Prostate gland (tissue), 2 donors: Measurements from ENCODE around the gene EPHA2. TPM values are rescaled to one million over a fixed set of nuclear protein-coding genes. Genes with fewer than 3 reads are reported as not detected.

Source experiments
- DNase-seq: peaks from one replicate; pipeline ENCODE4 v3.0.0-alpha.2; 2019; ENCODE audit warnings: low spot score
- H3K27ac ChIP-seq, 2 donors: fragments of 200-600 bp; sonication (generic); 2 replicates each; pipeline ENCODE4 v1.5.1; 2017 to 2019
- H3K27me3 ChIP-seq: fragments of 200-600 bp; sonication (generic); replicated peaks from 2 replicates; pipeline ENCODE4 v1.5.1; 2019; ENCODE audit not compliant: insufficient read depth
- H3K36me3 ChIP-seq, 2 donors: fragments of 200-600 bp; sonication (generic); 1 replicate in 1 of 2; 2 replicates in 1 of 2; pipeline versions ENCODE4 v1.5.1 to v1.8.1; 2017 to 2019
- H3K4me1 ChIP-seq: fragments of 200-600 bp; sonication (generic); replicated peaks from 2 replicates; pipeline ENCODE4 v1.5.1; 2019
- H3K4me3 ChIP-seq, 2 donors: fragments of 200-600 bp; sonication (generic); 2 replicates each; pipeline ENCODE4 v1.5.1; 2017 to 2019
- H3K9me3 ChIP-seq: fragments of 200-600 bp; sonication (generic); 2 replicates; pipeline ENCODE4 v1.5.1; 2017
- POLR2A ChIP-seq: fragments of 450-650 bp; IDR thresholded peaks from one replicate; pipeline ENCODE4 v1.6.1; 2016; ENCODE audit warnings: antibody characterized with exemption, mild to moderate bottlenecking
- POLR2AphosphoS5 ChIP-seq: sonication (generic); formaldehyde crosslinking; IDR thresholded peaks from one replicate; pipeline ENCODE4 v1.6.1; 2017; ENCODE audit warnings: antibody characterized with exemption
- WGBS: methylation state at CpG from one replicate; pipeline ENCODE4 v1.1.5; 2018; 5-methylcytosine and 5-hydroxymethylcytosine counted together
- intact Hi-C: fragments of 100-400 bp; cut with DNase I; formaldehyde crosslinking; loops from one replicate; pipeline ENCODE4 v1.14.2; 2022
- total RNA-seq, 2 donors: library from RNA; depleted of rRNA; stranded (reverse); fragments of >200 nt; gene quantifications; one replicate each; pipeline ENCODE4 v1.1.0, GENCODE V29; 2016
- TF ChIP-seq, protein P1 (sequence below), 4 experiments: fragments of 200-600 bp in 2 of 4; fragments of 450-650 bp in 2 of 4; sonication (generic) in 2 of 4; IDR thresholded peaks; 1 replicate in 3 of 4; 2 replicates in 1 of 4; pipeline ENCODE4 v1.5.1; 2016 to 2019; ENCODE audit warnings: antibody characterized with exemption in 4 of 4, mild to moderate bottlenecking in 2 of 4, moderate library complexity in 2 of 4

The EPHA2 gene
- total RNA-seq, 2 donors from 2014 or later = 14.8 to 17.7 TPM

GRCh38 chr1:16147156-16147926 is 8.5 kb downstream of the EPHA2 start:
- no peaks in the 10 kb centered on the region for H3K27me3 ChIP-seq
- H3K4me1 ChIP-seq = peaks cover 8% of the 10 kb centered on the region
- WGBS = 60% methylated on average over 10 of the region's 10 CpGs
- no peak for DNase-seq
- TF ChIP-seq POLR2A (no peak), POLR2AphosphoS5 (no peak)
- H3K4me3 ChIP-seq = no peak overlapping the region
- H3K27ac ChIP-seq = peak overlapping the region; percentile 69 to 70
- H3K36me3 ChIP-seq = no peaks in the 10 kb centered on the region
- H3K9me3 ChIP-seq = no peaks in the 10 kb centered on the region
- intact Hi-C loops = no loop called here

DNA sequence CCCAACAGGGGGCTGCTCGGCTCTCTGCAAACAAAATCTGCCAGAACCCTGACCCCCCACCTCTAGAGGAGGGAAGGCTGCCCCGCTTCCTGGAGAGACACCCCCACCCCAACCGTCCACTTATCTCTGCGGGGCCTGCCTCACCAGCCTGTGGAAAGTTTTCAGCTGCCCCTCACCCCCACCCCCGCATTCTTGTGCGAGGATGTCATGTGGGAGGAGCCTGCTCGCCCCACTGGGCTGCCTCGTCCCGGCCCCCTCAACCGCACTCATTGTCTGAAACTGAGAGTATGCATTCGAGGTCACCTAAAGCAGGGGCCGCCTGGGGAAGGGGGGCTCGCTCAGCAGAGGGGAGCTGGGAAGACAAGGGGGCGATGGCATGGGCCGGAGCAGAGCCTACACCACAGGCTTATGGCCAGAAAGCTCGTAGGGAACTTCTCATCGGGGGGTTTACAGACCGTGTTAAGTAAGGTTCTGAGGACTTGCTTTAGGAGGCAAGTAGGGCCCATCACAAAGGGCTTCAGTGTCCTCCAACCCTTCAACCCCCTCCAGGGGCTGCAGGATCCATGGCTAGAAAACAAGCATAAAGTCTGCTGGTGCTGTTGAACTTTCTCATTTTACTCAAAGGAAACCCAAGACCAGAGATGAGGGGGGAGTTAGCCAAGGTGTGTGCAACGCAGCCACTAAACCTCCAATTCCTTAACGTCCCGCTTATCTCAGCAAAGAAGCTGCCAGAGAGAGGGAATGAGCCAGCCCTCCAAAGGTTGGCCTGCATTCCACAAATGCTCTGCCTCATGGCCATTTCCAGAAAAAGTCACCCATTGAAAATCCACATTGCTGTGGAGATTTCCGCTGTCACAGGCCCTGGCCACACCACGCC is 9.4 kb downstream of the EPHA2 start:
- intact Hi-C loops = no loop called here
- no peaks in the 10 kb centered on the region for H3K36me3 ChIP-seq
- peaks cover 8% of the 10 kb centered on the region for H3K4me1 ChIP-seq
- 19% methylated on average over 23 of the region's 23 CpGs for WGBS
- peak; percentile 53 for DNase-seq
- H3K27me3 ChIP-seq = no peaks in the 10 kb centered on the region
- TF ChIP-seq POLR2A = no peak
- TF ChIP-seq, protein P1, sequence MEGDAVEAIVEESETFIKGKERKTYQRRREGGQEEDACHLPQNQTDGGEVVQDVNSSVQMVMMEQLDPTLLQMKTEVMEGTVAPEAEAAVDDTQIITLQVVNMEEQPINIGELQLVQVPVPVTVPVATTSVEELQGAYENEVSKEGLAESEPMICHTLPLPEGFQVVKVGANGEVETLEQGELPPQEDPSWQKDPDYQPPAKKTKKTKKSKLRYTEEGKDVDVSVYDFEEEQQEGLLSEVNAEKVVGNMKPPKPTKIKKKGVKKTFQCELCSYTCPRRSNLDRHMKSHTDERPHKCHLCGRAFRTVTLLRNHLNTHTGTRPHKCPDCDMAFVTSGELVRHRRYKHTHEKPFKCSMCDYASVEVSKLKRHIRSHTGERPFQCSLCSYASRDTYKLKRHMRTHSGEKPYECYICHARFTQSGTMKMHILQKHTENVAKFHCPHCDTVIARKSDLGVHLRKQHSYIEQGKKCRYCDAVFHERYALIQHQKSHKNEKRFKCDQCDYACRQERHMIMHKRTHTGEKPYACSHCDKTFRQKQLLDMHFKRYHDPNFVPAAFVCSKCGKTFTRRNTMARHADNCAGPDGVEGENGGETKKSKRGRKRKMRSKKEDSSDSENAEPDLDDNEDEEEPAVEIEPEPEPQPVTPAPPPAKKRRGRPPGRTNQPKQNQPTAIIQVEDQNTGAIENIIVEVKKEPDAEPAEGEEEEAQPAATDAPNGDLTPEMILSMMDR (IDR thresholded peaks at IDR 0.05) = peak in 1 of 4 experiments; percentile 16
- no peaks in the 10 kb centered on the region for H3K9me3 ChIP-seq
- H3K4me3 ChIP-seq = peak overlapping the region in 1 of 2 donors; percentile 19
- peak overlapping the region; percentile 69 to 70 for H3K27ac ChIP-seq

DNA sequence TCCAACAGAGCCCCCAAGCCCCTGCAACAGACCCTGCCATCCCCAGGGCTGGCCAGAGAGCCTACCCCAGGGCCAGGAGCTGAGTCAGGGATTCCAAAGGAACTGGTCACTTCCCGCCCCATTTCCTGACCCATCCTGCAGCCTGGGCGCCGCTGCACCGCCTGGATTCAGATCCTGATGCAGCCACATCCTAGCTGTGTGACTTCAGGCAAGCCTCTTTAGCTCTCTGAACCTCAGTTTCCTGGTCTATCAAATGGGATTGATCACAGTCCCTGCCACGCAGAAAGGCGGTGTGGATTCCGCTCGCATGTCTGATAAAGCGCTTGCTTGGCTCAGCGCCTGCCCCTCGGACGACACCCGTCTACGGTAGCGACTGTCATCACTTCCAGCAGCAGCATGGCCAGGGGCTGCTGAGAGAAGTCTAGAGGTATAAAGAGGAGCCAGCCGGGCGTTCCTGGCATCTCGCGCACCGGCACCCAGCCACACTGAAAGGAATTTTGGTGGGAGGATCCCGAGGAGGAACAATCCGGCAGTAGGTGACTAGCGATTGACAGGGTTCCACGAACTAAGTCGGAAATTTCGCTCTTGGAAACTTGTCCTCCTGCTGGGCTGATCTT is 10.1 kb downstream of the EPHA2 start:
- peak; percentile 61 for DNase-seq
- Histone ChIP-seq H3K27me3 (no peaks in the 10 kb centered on the region), H3K27ac (peak overlapping the region; percentile 69 to 70), H3K4me3 (peak overlapping the region in 1 of 2 donors; percentile 19), H3K4me1 (peaks cover 8% of the 10 kb centered on the region), H3K36me3 (no peaks in the 10 kb centered on the region), H3K9me3 (no peaks in the 10 kb centered on the region)
- WGBS = 19% methylated on average over 26 of the region's 26 CpGs
- intact Hi-C loops = no loop called here
- TF ChIP-seq, protein P1 (IDR thresholded peaks at IDR 0.05) = no peak
- TF ChIP-seq POLR2A (no peak), POLR2AphosphoS5 (no peak)

- no peaks in the 10 kb centered on the region for H3K36me3 ChIP-seq
- peaks cover 8% of the 10 kb centered on the region for H3K4me1 ChIP-seq
- DNase-seq = peak; percentile 88
- H3K4me3 ChIP-seq = peak overlapping the region; percentile 0 to 19
- peak overlapping the region; percentile 69 to 70 for H3K27ac ChIP-seq
- TF ChIP-seq POLR2A = no peak
- TF ChIP-seq POLR2AphosphoS5 = peak; percentile 64
- TF ChIP-seq, protein P1 (IDR thresholded peaks at IDR 0.05) = no peak
- 29% methylated on average over 16 of the region's 19 CpGs for WGBS
- intact Hi-C loops = no loop called here
- no peaks in the 10 kb centered on the region for H3K9me3 ChIP-seq
- H3K27me3 ChIP-seq = no peaks in the 10 kb centered on the region
These were observed 10.7 kb downstream of the EPHA2 start for GRCh38 chr1:16145030-16145661.
